H4 (cell line): ENCODE results near the gene SUN1. TPM values are rescaled to one million over a fixed set of nuclear protein-coding genes. Genes with fewer than 3 reads are reported as not detected.

ENCODE experiments used
- DNase-seq: peaks from one replicate; pipeline ENCODE4 v3.0.0-alpha.2; 2015; ENCODE audit warnings: low spot score
- total RNA-seq: library from RNA; depleted of rRNA; stranded (reverse); fragments of >200 nt; shearing (Covaris generic); gene quantifications from 2 replicates; pipeline ENCODE4 v1.2.3, GENCODE V29; 2014

The SUN1 gene
- total RNA-seq, 1 experiment from 2014 or later: 157 TPM

DNA sequence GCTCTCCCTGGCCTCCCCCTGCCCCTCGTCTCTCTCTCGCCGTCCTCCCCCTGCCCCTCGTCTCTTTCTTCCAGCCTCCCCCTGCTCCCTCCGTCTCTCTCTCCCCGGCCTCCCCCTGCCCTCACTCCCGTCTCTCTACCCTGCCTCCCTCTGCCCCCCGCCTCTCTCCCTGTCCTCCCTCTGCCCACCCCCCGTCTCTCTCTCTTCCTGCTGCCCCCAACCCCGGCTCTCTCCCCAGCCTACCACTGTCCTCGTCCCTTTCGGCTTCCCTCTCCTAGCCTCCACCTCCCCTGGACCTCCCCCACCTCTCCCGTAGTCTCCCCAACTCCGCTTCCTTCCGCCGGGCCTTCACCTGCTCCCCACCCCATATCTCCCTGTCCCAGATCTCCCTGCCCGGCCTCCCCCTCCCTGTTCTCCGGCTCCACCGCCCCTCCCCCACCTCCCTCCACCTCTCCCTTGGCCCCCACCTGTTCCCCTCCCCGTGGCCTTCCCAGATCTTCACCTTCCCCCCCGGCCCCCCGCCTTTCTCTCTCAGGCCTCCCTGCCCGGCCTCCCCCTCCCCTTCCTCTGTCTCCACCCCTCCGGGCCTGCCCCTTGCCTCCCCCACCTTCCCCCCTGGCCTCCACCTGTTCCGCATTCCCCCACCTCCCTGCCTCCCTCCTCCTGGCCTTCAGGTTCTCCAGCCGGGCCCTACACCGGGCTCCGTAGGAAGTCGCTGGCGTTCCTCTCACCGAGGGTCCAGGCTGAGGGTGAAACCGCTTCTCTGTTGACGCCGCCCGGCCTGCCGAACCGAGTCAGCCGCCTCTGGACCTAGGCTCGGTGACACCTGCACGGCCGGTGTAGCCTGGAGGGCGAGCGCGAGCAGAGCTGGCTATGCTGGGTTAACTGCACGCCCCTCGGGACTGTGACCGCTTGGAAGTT lies 45.3 kb downstream of the SUN1 start:
- DNase-seq: no peak

DNA sequence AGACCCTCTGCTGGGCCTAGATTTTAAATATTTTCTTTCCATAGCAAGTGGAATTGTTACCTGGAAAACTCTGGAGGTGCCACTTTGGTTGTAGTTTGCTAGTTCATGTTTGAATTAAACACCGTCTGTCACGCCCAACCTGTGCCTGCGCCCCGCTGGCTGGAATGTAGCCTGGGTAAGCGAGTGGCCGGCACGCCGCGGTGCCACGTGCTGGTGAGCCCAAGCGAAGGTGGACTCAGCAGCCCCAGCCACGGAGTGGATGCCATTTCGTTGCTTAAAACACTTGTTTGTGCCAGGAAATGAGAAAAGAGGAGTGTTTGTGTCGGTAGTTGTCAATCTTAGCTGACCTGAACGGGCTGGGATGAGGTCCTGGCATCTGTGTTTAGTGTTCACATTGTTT lies 46.8 kb downstream of the SUN1 start:
- DNase-seq: no peak

DNA sequence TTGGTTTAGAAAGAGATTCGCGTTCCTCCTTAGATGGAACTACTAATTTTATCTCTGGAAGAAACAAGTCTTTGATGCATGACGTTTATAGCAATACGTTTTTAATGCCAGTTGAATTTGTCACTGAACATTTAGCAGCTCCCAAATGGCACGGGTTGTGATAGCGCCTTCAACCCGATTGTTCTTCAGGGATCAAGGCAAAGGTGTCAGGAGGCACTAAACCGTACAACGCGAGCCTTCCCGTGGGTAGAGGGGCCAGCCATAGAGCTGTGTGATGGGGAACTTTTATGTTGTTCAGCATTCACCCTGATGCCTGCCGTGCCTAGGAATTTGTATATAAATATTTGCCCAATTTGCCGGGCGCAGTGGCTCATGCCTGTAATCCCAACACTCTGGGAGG lies 47.4 kb downstream of the SUN1 start:
- DNase-seq: no peak

DNA sequence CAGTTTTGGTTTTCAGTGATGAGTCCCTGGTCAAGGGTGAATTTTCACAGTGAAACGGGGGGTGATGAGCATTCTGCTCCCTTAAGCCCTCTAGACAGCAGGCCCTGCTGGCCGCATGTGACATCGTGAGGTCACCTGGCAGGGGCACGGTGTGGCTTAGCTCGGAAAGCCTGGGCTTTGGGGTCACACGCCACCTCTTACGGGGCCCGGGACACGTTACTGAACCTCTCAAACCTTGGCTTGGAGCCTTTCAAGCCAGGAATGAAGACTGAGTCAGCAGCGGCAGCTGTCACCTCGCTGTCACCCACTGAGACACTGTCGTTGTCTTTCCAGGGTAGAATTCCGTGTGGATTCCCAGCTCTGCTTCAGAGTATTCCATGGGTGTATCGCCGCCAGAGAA lies 48.2 kb downstream of the SUN1 start:
- no peak for DNase-seq

GRCh38 chr7:881441-882234 lies 49.4 kb downstream of the SUN1 start:
- no peak for DNase-seq

DNA sequence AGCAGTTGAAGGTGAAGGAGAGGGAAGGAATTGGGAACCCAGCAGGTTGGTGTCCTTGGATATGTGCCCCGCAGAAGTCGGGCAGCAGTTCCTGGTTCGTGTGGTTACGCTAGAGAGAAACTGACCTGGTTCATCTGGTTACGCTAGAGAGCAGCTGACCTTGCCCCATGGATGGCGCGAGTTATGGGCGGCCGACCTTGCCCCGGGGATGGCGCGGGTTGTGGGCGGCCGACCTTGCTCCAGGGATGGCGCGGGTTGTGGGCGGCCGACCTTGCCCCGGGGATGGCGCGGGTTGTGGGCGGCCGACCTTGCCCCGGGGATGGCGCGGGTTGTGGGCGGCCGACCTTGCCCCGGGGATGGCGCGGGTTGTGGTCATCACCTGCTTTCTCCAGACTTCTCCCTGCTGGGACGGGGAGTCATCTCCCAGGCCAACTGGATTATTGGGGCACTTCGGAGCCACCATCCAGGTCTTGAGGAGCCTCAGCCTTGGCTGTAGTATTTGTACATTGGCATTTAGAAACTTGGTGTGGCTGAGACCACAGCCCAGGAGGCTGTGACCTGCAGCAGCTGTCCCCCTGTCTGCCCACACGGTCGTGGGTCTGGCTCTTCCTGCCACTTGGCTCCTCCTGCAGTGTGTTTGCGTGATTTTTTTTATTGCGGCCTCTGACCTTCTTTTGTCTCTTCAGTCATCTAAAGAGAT lies 50.2 kb downstream of the SUN1 start:
- no peak for DNase-seq

DNA sequence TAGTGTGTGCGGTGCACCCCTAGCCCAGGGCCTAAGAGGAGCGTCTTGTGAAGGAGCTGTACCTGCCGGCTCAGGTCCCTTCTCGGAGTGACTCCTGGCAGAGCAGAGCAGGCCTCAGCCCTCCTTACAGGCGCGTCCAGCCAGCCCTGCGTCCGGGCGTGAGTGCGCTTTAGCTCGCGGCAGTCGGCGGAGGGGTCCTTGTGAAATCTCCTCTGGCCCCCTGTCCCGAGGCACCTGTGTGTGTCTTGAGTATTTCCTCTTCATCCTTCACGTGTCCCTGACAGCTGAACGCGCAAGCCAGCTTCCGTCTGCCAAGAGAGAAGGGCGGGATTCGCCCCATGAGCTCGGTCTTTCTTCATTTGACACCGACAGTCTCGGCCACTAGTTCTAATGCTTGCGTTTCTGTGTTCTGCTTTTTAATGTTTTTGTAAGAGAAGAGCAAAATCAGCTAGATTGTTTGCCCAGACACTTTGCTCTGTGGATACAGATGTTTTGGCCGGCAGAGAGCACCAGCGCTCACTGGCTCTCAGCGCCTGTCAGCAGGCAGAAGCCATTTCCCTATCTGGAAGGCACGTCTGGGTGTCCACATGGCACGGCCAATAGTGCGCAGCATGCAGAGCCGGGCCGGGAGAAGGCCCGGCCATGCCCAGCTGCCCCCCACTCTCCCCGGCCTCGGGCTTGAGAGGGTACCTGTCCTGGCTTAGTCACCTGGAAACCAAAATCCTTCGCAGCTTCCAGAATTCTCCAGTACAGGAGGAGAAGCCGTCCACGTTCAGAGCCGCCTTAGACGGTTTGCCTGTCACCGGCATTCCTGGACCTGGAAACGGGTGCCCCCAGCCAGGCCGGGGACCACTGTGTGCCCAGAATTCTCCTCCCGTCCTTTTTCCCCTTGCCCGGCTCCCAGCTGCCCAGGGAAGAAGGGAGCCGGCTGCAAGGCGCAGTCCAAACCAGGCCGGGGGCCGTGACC lies 51.1 kb downstream of the SUN1 start:
- DNase-seq: no peak

- no peak for DNase-seq
Observed at GRCh38 chr7:884191-885003, 52.1 kb downstream of the SUN1 start.

DNA sequence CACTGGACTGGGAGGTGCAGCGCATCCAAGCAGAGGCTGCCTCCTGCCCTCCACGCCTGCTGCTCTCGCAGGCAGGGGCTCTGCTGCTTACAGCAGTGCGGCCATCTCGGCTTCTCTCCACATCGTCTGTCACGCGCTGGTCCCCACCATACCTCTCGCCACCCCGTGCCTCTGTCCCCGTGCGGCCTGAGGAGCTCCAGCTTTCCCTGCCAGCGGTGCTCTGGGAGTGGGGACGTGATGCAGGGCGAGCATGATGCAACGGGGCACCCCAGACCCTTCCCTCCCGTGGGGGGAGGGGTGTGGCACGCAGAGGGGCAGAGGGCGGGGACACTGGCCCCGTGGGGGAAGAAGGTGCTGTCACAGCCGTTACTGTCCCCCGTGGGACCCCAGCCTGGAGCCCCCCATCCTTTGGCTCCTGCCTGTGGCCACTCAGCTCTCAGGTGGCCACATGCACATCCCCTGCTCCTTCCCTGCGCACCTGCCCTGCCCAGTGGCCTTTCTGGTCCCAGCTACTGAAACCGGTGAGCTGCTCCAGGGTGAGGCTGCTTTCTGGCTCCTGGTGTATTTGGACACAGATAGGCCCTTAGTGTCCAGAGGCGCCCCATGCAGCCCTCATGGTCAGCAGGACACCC lies 53.1 kb downstream of the SUN1 start:
- no peak for DNase-seq

DNA sequence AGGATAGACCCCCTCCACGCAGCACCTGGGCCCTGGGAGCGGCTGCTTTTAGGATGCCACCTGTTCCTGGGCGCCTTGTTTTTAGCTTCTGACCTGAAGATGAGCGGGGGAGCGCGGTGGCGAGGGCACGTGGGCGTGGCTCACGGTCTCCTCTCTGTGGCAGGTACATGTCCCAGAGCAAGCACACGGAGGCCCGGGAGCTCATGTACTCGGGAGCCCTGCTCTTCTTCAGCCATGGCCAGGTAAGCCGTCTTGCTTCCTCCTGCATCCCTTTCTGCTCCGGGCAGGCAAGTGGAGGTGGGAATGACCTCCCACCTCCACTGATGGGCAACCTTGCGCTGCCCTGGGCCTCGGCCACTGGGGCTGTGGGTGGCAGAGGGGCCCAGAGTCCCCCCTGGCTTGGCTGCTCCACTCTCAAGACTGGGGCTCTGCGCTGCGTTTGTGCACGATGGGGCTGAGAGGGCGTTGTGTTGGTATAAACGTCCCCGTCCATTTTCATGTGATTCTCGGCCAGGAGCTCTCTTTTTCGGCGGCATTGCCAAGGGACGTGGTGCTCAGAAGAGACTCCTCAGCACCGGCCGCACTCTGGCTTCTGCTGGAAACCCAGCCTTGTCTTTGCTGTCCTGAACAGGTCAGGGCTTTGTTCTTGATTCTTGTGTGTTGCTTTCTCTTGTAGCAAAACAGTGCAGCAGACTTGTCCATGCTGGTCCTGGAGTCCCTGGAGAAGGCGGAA lies 53.8 kb downstream of the SUN1 start:
- no peak for DNase-seq

DNA sequence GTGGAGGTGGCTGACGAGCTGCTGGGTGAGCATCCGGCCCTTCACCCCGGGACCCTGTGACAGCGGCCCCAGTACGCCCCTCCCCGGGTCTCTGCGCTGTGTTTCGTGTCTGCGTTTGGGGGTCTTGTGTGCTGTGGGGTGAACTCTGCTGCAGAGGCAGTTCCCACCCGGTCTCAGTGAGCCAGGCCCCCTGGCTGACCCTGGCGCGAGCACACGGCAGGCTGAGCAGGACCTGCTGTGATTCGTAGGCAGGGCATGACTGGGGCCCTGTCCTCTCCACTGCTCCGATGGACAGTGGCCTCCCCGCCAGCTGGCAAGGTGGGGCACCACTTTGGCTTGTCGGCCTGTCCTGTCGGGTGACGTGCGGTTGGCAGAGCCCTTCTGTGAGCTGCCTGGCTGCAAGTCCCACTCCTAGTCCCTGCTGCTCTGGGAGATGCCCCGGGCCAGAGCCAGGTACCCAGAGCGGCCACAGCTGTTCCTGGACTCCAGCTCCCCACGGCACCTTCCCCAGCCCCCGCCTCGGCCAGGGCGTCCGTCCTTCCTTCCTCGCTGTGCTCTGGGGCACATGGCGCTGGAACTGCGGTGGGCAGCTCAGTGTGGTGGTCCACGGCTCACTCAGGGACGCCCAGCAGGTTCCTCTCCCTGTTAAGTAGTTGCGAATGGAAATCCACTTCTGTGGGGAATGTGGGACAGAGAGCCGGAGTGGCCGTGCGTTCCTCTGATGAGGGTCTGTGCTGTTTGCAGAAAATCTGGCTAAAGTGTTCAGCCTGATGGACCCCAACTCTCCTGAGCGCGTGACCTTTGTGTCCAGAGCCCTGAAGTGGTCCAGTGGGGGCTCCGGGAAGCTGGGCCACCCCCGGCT lies 54.6 kb downstream of the SUN1 start:
- no peak for DNase-seq

DNA sequence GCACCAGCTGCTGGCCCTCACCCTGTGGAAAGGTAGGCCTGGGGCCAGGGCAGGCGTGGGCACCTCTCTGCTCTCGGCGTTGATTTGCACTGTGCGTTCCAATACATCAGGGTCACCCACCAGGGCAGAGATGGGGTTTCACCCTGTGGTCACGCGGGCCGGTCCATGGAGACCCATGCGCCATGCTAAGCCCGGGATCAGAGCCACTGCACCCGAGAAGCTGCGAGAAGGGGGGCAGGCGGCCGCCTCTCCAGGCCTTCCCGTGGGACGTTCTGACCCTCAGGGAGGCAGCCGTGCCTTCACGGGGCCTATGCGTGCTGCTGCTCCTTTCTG lies 55.2 kb downstream of the SUN1 start:
- DNase-seq: no peak

- DNase-seq: no peak
Observed at GRCh38 chr7:888081-889024, 56.1 kb downstream of the SUN1 start.

DNA sequence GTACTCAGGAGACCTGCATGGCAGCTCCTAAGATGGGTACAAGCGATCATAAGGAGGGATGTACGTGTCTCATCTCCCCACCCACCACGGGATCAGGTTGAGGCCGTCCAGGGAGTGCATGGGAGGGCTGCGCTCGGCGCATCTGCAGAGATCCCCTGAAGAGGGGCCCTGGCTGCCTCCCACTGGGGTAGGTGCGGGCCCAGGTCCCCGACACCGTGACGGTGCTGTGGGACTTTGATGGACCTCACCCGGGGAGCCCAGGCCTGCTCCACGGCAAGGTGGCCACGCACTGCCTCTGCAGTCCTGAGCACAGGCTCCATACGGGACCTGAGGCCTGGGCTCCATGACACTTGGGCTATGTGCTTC lies 56.7 kb downstream of the SUN1 start:
- DNase-seq: no peak

GRCh38 chr7:889391-889790 lies 57.1 kb downstream of the SUN1 start:
- DNase-seq: no peak

DNA sequence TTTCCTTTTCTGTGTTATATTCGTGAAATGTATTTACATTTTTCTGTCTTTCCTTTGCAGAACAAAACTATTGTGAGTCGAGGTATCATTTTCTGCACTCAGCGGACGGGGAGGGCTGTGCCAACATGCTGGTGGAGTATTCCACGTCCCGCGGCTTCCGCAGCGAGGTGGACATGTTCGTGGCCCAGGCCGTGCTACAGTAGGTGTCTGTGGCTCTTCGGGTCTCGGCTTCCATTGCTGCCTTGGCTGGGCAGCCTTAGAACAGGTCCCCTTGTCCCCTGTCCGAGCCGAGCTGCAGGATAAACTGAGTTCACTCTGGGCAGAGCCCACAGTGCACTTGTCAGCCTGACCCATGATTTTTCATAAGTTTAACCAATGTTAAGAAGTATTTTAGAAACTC lies 58.6 kb downstream of the SUN1 start:
- DNase-seq: no peak

DNA sequence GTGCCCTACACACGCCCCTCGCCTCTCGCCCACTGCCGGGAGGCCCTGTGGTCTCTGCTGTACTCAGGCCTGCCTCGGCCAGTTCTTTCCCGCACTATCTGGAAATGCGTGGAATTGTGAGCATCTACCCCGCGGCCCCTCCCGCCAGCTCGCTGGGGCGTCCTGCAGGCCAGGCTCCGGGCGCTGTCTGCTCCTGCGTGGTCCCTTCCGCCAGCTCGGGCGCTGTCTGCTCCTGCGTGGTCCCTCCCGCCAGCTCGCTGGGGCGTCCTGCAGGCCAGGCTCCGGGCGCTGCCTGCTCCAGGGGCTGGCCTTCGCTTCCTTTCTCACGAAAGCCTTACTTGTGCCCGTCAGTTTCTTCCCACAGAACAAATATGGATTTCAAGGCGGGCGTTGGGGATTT lies 59.0 kb downstream of the SUN1 start:
- DNase-seq: no peak
